ENCODE data around the gene CHST15.
A peak's percentile ranks its signal among the peaks of the same experiment; 100 is the strongest.

Gene CHST15

DNA sequence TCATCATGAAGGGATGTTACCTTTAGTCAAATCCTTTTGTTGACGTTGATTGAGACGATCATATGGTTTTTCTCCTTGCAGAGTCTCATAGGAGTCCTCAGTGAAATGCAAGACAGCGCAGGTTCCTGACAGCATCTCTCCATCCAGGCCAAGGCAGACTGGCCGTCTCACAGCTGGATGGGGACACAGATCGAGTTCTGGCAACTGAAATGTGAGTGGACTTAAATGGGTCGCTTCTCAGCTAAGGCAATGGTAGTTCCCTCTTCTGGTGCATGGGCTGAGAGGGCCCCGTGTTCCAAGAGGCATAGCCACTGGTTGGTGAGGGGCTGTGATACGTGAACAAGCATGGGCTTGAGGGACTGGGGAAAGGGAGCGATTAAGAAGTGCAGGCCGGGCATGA, 102.5 kb downstream of the CHST15 start:
- no peak for DNase-seq (ENCODE audit: low spot score in 2 of 2)
- no peaks in the 10 kb centered on the region for H3K9me3 ChIP-seq
- H3K4me1 ChIP-seq: peaks cover 3% of the 10 kb centered on the region
- no peaks in the 10 kb centered on the region for H3K36me3 ChIP-seq (replicated peaks)
- no peak overlapping the region for H3K4me3 ChIP-seq
- in situ Hi-C loops (cut with MboI; ENCODE audit: low sequenced_read_pairs): no loop called here
- no peaks in the 10 kb centered on the region for H3K27me3 ChIP-seq (ENCODE audit: low read depth)

- no peaks in the 10 kb centered on the region for H3K9me3 ChIP-seq
- no peak for DNase-seq (ENCODE audit: low spot score in 2 of 2)
- in situ Hi-C loops (cut with MboI; ENCODE audit: low sequenced_read_pairs): no loop called here
Measured at GRCh38 chr10:123988694-123989093, 104.7 kb downstream of the CHST15 start.

GRCh38 chr10:123986736-123987135, 106.7 kb downstream of the CHST15 start:
- no peaks in the 10 kb centered on the region for H3K9me3 ChIP-seq
- no peaks in the 10 kb centered on the region for H3K36me3 ChIP-seq (replicated peaks)
- no peaks in the 10 kb centered on the region for H3K27me3 ChIP-seq (ENCODE audit: low read depth)
- no peaks in the 10 kb centered on the region for H3K4me1 ChIP-seq
- no peak for DNase-seq (ENCODE audit: low spot score in 2 of 2)
- in situ Hi-C loops (cut with MboI; ENCODE audit: low sequenced_read_pairs): no loop called here
- H3K4me3 ChIP-seq: no peak overlapping the region

More at GRCh38 chr10:123988694-123989093, 104.7 kb downstream of the CHST15 start:
- Histone ChIP-seq H3K4me1 (no peaks in the 10 kb centered on the region), H3K27me3 (ENCODE audit: low read depth) (no peaks in the 10 kb centered on the region), H3K4me3 (no peak overlapping the region), H3K36me3 (replicated peaks) (no peaks in the 10 kb centered on the region)

GRCh38 chr10:123974406-123974805, 119.0 kb downstream of the CHST15 start:
- Histone ChIP-seq H3K4me1 (no peaks in the 10 kb centered on the region), H3K9me3 (no peaks in the 10 kb centered on the region), H3K27me3 (ENCODE audit: low read depth) (0 out of 2 replicates have a peak, but pooled peaks cover 4% of the 10 kb centered on the region), H3K4me3 (no peak overlapping the region), H3K36me3 (replicated peaks) (no peaks in the 10 kb centered on the region)
- DNase-seq (ENCODE audit: low spot score in 2 of 2): peak in 1 of 2 experiments; percentile 51
- in situ Hi-C loops (cut with MboI; ENCODE audit: low sequenced_read_pairs): no loop called here

DNA sequence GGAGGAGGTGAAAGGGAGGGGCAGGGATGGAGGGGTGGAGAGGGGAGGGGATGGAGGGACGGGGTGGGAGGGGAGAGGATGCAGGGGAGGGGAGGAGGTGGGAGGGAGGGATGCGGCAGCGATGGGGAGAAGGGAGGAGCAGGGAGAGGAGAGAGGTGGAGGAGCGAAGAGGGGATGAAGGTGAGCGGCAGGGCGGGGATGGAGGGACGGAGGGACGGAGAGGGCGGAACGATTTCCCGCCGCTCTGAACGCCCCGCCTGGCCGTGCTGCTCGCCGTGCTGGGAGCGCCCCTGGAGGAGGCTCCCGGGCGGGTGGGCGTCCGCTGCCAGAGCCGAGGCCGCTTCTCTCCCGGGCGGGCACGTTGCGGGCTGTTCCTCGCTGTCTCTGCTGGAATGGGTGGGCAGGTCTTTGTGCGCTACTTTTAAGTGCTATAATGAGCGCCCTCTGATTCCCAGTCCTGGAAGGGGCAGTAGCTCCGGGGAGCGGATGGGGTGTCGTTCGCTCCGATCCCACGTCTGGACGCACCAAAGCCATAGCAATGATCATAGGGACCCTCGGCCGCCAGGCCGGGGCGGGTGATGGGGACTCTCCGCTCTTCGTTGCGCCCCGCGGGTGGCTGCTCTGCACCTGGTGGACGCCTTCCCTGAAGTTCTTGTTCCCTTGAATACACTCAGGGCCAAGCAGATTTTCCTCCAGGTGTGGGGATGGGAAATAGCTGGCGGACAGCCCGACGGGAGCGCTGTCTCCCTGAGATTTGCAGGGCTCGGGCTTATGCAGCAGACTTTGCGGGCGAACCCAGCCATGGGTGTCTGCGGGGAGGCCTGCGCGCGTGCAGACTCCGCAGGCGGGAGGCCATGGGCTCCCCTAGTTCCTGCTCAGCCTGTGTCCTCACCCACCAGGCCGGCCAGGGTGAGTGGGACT, 120.7 kb downstream of the CHST15 start:
- Histone ChIP-seq H3K9me3 (no peaks in the 10 kb centered on the region), H3K27me3 (ENCODE audit: low read depth) (peaks cover 4% of the 10 kb centered on the region; the same call in 1 of the 2 replicates), H3K4me3 (no peak overlapping the region), H3K4me1 (no peaks in the 10 kb centered on the region), H3K36me3 (replicated peaks) (no peaks in the 10 kb centered on the region)
- in situ Hi-C loops (cut with MboI; ENCODE audit: low sequenced_read_pairs): no loop called here
- peak in 1 of 2 experiments; percentile 34 for DNase-seq (ENCODE audit: low spot score in 2 of 2)

DNA sequence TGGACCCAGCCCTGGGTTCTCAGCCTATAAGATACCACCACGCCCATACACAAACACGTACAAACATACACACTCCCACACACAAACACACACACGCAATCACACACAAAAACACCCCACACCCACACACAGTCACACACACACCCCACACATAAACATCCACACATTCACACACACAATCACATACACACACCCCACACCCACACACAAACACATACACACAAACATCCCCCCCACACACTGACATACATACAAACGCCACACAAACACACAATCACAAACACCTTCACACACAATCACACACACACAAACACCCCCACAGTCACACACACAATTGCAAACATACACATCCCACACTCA, 122.5 kb downstream of the CHST15 start:
- Histone ChIP-seq H3K9me3 (no peaks in the 10 kb centered on the region), H3K4me1 (no peaks in the 10 kb centered on the region), H3K36me3 (replicated peaks) (no peaks in the 10 kb centered on the region), H3K27me3 (ENCODE audit: low read depth) (peaks cover 4% of the 10 kb centered on the region; the same call in 1 of the 2 replicates), H3K4me3 (no peak overlapping the region)
- in situ Hi-C loops (cut with MboI; ENCODE audit: low sequenced_read_pairs): no loop called here
- no peak for DNase-seq (ENCODE audit: low spot score in 2 of 2)

- H3K36me3 ChIP-seq (replicated peaks): no peaks in the 10 kb centered on the region
- no peaks in the 10 kb centered on the region for H3K9me3 ChIP-seq
- H3K4me1 ChIP-seq: no peaks in the 10 kb centered on the region
- no peak for DNase-seq (ENCODE audit: low spot score in 2 of 2)
- in situ Hi-C loops (cut with MboI; ENCODE audit: low sequenced_read_pairs): no loop called here
- H3K4me3 ChIP-seq: no peak overlapping the region
- H3K27me3 ChIP-seq (ENCODE audit: low read depth): peaks cover 4% of the 10 kb centered on the region; the same call in 1 of the 2 replicates
Measured at GRCh38 chr10:123970207-123970926, 123.0 kb downstream of the CHST15 start.

DNA sequence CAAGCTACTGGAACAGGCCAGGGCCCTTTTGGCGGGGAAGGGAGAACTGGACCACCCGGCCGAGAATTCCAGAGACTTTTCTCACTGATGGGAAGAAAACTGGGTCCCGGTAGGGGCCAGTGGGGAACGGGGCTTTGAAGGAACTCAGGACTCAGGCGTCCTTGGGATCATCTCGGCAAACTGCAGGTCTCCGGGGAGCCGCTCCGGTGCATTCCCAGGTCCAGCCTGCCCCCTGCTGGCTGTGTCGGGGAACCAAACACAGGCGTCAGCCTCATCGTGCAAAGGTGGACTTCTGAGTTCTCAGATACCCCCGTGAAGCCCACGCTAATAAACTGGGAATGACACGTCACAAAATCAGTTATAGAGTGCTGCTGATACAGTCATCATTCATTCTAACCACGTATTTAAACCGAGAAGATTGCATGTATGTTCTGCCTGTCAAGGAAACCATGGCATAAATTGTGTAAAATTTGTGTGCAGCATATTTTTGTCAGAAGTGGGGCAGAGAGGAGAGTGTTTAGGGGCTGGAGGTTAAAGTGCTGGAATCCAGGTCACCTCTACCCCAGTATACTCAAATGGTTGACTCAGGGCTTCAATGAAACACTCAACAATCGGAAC, 125.7 kb downstream of the CHST15 start:
- in situ Hi-C loops (cut with MboI; ENCODE audit: low sequenced_read_pairs): loop anchor here (5.0 kb wide), 1 partner anchor 385 kb away; no protein-coding TSS in a partner anchor
- DNase-seq (ENCODE audit: low spot score in 2 of 2): peak; percentile 29 to 83

DNA sequence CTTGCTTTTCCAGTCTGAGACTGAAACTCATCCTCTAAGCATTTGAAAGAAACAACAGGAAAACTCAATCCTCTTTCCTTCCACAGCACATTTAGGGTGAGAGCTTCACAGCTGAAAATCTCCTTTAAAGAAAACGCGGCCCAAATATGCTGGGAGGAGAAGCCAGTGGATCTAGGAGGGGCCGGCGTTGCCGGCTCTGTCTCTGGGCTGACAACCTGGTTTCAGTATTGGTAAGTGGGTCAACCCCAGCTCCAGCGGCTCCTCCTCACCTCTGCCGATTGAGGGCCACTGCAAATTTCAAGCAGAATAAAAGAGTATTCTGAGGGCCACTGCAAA, 126.5 kb downstream of the CHST15 start:
- Histone ChIP-seq H3K4me3 (no peak overlapping the region), H3K36me3 (replicated peaks) (no peaks in the 10 kb centered on the region), H3K4me1 (no peaks in the 10 kb centered on the region), H3K9me3 (no peaks in the 10 kb centered on the region), H3K27me3 (ENCODE audit: low read depth) (no peaks in the 10 kb centered on the region; the same call in 1 of the 2 replicates)
- in situ Hi-C loops (cut with MboI; ENCODE audit: low sequenced_read_pairs): loop anchor here (5.0 kb wide), 1 partner anchor 385 kb away; no protein-coding TSS in a partner anchor
- no peak for DNase-seq (ENCODE audit: low spot score in 2 of 2)

More for the DNA sequence above, 125.7 kb downstream of the CHST15 start:
- H3K4me3 ChIP-seq: no peak overlapping the region
- no peaks in the 10 kb centered on the region for H3K36me3 ChIP-seq (replicated peaks)
- H3K4me1 ChIP-seq: no peaks in the 10 kb centered on the region
- H3K27me3 ChIP-seq (ENCODE audit: low read depth): peaks cover 2% of the 10 kb centered on the region; the same call in 1 of the 2 replicates
- H3K9me3 ChIP-seq: no peaks in the 10 kb centered on the region

DNA sequence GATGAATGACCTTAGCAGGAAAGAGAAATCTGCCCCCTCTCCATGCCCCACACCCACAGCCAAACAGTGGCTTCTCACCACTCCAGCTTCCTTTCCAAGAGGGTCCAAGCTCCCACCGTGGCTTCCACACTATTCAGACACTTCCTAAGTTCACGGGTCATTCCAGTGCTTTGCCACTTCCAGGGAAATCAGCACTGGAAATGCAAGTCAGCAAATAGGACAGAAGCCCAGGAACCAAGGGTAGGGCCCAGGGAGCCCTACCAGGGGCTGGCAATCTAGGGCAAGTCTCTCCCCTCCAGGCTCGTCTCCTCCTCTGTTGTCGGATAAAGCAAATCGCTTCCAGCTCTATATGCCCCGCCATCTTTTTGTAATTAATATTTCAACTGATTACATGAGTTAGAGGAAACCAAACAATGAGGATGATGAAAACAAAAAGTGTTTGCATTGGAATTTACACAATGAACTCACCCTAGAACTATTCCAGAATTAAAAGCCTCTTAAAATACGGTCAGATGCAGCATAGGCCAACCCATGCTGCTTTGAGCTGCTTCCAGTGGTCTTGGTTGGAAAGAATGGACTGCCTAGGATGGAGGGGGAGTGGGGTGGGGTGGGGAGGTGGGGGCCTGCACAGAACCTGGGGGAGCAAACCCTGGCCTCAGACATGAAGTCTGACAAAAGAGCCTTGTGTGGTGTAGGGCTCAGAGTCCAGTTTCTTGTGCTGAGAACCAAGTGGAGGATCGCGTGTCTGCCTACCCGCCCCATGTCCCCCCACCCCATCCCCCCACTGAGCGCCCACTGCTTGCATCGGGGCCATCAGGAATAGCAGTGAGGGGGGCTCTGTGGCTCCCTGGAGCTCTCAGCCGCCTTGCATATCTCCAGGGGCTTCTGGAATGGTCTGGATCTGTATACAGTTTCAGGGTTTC, 127.2 kb downstream of the CHST15 start:
- Histone ChIP-seq H3K27me3 (ENCODE audit: low read depth) (no peaks in the 10 kb centered on the region; the same call in 1 of the 2 replicates), H3K4me1 (no peaks in the 10 kb centered on the region), H3K36me3 (replicated peaks) (no peaks in the 10 kb centered on the region), H3K4me3 (no peak overlapping the region), H3K9me3 (no peaks in the 10 kb centered on the region)
- in situ Hi-C loops (cut with MboI; ENCODE audit: low sequenced_read_pairs): loop anchor here (5.0 kb wide), 1 partner anchor 384 kb away; no protein-coding TSS in a partner anchor
- DNase-seq (ENCODE audit: low spot score in 2 of 2): no peak

GRCh38 chr10:123964953-123965352, 128.4 kb downstream of the CHST15 start:
- Histone ChIP-seq H3K9me3 (no peaks in the 10 kb centered on the region), H3K36me3 (replicated peaks) (no peaks in the 10 kb centered on the region), H3K4me3 (no peak overlapping the region), H3K4me1 (no peaks in the 10 kb centered on the region), H3K27me3 (ENCODE audit: low read depth) (no peaks in the 10 kb centered on the region; the same call in 1 of the 2 replicates)
- in situ Hi-C loops (cut with MboI; ENCODE audit: low sequenced_read_pairs): loop anchor here (5.0 kb wide), 1 partner anchor 383 kb away; no protein-coding TSS in a partner anchor
- DNase-seq (ENCODE audit: low spot score in 2 of 2): no peak

GRCh38 chr10:123962756-123963530, 130.5 kb downstream of the CHST15 start:
- in situ Hi-C loops (cut with MboI; ENCODE audit: low sequenced_read_pairs): no loop called here
- Histone ChIP-seq H3K9me3 (no peaks in the 10 kb centered on the region), H3K4me1 (no peaks in the 10 kb centered on the region), H3K36me3 (replicated peaks) (no peaks in the 10 kb centered on the region), H3K4me3 (no peak overlapping the region), H3K27me3 (ENCODE audit: low read depth) (no peaks in the 10 kb centered on the region; the same call in 1 of the 2 replicates)
- DNase-seq (ENCODE audit: low spot score in 2 of 2): no peak
